Activated naive CD4-positive, alpha-beta T cell treated with anti-CD3 and anti-CD28 coated beads, Interleukin-2, amount 50 U/mL, for 24 hours (primary cell): Measurements from ENCODE around the gene LDLR.
A peak's percentile ranks its signal among the peaks of the same experiment; 100 is the strongest.
"Not testable (repeated sequence)": the region's sequence is repeated elsewhere in the genome, so short reads cannot be mapped to it uniquely, and the experiment has no call there.

ENCODE experiments used
- H3K27ac Mint-ChIP-seq: one replicate; pipeline ENCODE4 v1.8.0; 2021; ENCODE audit warnings: mild to moderate bottlenecking, mixed read lengths
- H3K27me3 Mint-ChIP-seq: one replicate; pipeline ENCODE4 v1.8.0; 2021; ENCODE audit warnings: mixed read lengths
- H3K36me3 Mint-ChIP-seq: one replicate; pipeline ENCODE4 v1.8.0; 2021; ENCODE audit warnings: mixed read lengths
- H3K4me1 Mint-ChIP-seq: one replicate; pipeline ENCODE4 v1.8.0; 2021; ENCODE audit warnings: mixed read lengths
- H3K4me3 Mint-ChIP-seq: one replicate; pipeline ENCODE4 v1.8.0; 2021; ENCODE audit warnings: mild to moderate bottlenecking, mixed read lengths
- H3K9me3 Mint-ChIP-seq: one replicate; pipeline ENCODE4 v1.8.0; 2021; ENCODE audit warnings: mixed read lengths

The LDLR gene

DNA sequence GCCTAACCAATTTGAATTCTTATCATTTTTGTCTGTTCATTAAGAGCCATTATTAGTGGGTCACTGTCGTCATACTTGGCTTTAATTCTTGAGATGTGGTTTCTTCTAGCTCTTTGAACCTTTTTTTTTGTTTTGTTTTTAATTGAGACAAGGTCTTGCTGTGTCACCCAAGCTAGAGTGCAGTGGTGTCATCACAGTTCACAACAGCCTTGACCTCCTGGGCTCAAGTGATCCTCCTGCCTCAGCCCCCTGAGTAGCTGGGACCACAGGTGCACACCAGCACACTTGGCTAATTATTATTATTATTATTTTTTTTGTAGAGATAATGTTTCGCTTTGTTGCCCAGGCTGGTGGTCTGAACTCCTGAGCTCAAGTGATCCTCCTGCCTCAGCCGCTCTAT lies 25.8 kb upstream of the LDLR start:
- Mint-ChIP-seq H3K9me3 (no peaks in the 10 kb centered on the region), H3K4me1 (no peaks in the 10 kb centered on the region), H3K4me3 (no peak overlapping the region), H3K27me3 (no peaks in the 10 kb centered on the region), H3K27ac (no peak overlapping the region), H3K36me3 (peaks cover 4% of the 10 kb centered on the region)

- Mint-ChIP-seq H3K36me3 (peaks cover 5% of the 10 kb centered on the region), H3K4me3 (no peak overlapping the region), H3K27ac (peak overlapping the region; percentile 61), H3K27me3 (no peaks in the 10 kb centered on the region), H3K4me1 (no peaks in the 10 kb centered on the region), H3K9me3 (no peaks in the 10 kb centered on the region)
These were observed 24.4 kb upstream of the LDLR start for GRCh38 chr19:11064831-11065303.

GRCh38 chr19:11066326-11066725 lies 22.9 kb upstream of the LDLR start:
- Mint-ChIP-seq H3K4me1 (no peaks in the 10 kb centered on the region), H3K9me3 (no peaks in the 10 kb centered on the region), H3K27ac (peak overlapping the region; percentile 51), H3K27me3 (no peaks in the 10 kb centered on the region), H3K4me3 (no peak overlapping the region), H3K36me3 (peaks cover 5% of the 10 kb centered on the region)

DNA sequence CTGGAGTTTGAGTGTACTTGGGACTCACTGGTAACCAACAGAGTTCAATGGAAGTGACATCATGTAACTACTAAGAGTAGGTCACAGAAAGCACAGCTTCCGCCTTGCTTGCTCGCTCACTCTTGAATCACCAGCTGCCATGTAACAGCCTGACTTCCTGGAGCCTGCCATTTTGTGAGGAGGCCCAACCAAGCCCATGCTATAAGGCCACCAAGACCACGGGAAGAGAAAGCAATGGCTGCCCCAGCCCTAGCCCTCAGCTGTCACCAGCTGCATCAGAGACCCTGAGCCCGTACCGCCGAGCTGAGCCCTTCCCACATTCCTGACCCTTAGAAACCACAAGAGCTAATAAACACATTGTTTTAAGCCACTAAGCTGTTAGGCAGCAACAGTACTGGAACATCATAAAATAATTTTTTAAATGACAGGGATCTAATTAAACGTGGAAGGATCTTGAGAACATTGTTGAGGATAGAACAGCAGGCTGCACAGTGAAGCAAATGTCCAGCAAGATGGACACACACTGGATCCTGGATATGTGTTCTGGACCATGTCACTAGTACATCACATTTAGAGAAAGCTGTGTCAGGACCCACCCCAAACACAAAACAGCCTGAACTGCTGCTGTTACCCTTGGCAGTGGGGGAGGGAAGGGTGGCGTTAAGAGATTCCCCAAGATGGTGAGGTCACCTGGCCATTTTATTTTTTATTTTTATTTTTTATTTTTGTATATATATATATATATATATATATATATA lies 21.7 kb upstream of the LDLR start:
- no peak overlapping the region for H3K27ac Mint-ChIP-seq
- H3K36me3 Mint-ChIP-seq = peaks cover 5% of the 10 kb centered on the region

GRCh38 chr19:11069561-11069960 lies 19.7 kb upstream of the LDLR start:
- peaks cover 5% of the 10 kb centered on the region for H3K36me3 Mint-ChIP-seq
- no peak overlapping the region for H3K4me3 Mint-ChIP-seq
- no peaks in the 10 kb centered on the region for H3K27me3 Mint-ChIP-seq
- H3K9me3 Mint-ChIP-seq = no peaks in the 10 kb centered on the region
- H3K27ac Mint-ChIP-seq = no peak overlapping the region
- H3K4me1 Mint-ChIP-seq = peaks cover 8% of the 10 kb centered on the region

More for the DNA sequence above, 21.7 kb upstream of the LDLR start:
- H3K4me3 Mint-ChIP-seq = no peak overlapping the region
- H3K9me3 Mint-ChIP-seq = no peaks in the 10 kb centered on the region
- H3K27me3 Mint-ChIP-seq = no peaks in the 10 kb centered on the region
- no peaks in the 10 kb centered on the region for H3K4me1 Mint-ChIP-seq

GRCh38 chr19:11070123-11070522 lies 19.1 kb upstream of the LDLR start:
- H3K9me3 Mint-ChIP-seq = no peaks in the 10 kb centered on the region
- H3K27ac Mint-ChIP-seq = no peak overlapping the region
- no peak overlapping the region for H3K4me3 Mint-ChIP-seq
- H3K27me3 Mint-ChIP-seq = no peaks in the 10 kb centered on the region
- H3K36me3 Mint-ChIP-seq = peaks cover 5% of the 10 kb centered on the region
- peaks cover 13% of the 10 kb centered on the region for H3K4me1 Mint-ChIP-seq

GRCh38 chr19:11073568-11073967 lies 15.7 kb upstream of the LDLR start:
- Mint-ChIP-seq H3K27me3 (no peaks in the 10 kb centered on the region), H3K4me1 (peaks cover 14% of the 10 kb centered on the region), H3K27ac (no peak overlapping the region), H3K36me3 (peaks cover 1% of the 10 kb centered on the region), H3K4me3 (no peak overlapping the region), H3K9me3 (no peaks in the 10 kb centered on the region)

- not testable (repeated sequence) for H3K27ac Mint-ChIP-seq, H3K36me3 Mint-ChIP-seq
These were observed 12.5 kb upstream of the LDLR start for GRCh38 chr19:11076792-11077191.

DNA sequence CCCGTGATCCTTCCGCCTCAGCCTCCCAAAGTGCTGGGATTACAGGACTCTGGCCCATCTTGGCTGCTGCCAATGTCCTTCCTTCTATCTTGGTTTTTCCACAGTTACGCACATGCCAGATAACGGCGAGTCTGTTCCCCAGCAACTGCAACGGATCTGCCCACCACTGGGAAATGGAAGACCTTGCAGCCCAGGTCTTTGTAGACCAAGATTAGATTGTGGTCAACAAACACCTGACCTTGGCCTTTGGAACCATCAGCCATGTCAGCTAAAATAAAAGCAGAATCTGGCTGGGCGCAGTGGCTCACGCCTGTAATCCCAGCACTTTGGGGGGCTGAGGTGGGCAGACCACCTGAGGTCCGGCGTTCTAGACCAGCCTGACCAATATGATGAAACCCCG lies 10.4 kb upstream of the LDLR start:
- H3K4me1 Mint-ChIP-seq = peaks cover 15% of the 10 kb centered on the region
- H3K9me3 Mint-ChIP-seq = no peaks in the 10 kb centered on the region
- H3K27ac Mint-ChIP-seq = no peak overlapping the region
- H3K4me3 Mint-ChIP-seq = no peak overlapping the region
- H3K36me3 Mint-ChIP-seq = no peaks in the 10 kb centered on the region
- H3K27me3 Mint-ChIP-seq = no peaks in the 10 kb centered on the region

More at GRCh38 chr19:11076792-11077191, 12.5 kb upstream of the LDLR start:
- H3K9me3 Mint-ChIP-seq, H3K4me3 Mint-ChIP-seq, H3K27me3 Mint-ChIP-seq: not testable (repeated sequence)
- peaks cover 14% of the 10 kb centered on the region for H3K4me1 Mint-ChIP-seq

DNA sequence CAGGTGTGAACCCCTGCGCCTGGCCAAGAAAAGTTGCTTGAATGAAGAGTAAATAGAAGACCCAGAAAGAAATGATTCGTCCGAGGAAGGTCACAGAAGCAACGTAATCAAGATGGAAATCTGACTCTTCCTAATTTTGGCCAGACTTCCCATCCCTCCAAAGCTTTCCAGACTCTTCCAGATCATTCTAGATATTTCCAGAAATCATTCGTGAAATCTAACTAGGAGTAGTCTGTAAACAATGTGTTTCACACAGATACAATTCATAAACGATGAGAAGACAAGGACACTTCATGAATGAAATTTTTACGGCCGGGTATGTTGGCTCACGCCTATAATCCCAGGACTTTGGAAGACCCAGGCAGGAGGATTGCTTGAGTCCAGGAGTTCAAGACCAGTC lies 9.3 kb upstream of the LDLR start:
- H3K4me1 Mint-ChIP-seq = peaks cover 11% of the 10 kb centered on the region
- H3K9me3 Mint-ChIP-seq = no peaks in the 10 kb centered on the region
- no peak overlapping the region for H3K27ac Mint-ChIP-seq
- H3K36me3 Mint-ChIP-seq = no peaks in the 10 kb centered on the region
- no peaks in the 10 kb centered on the region for H3K27me3 Mint-ChIP-seq
- no peak overlapping the region for H3K4me3 Mint-ChIP-seq

GRCh38 chr19:11087870-11088505 lies 1.3 kb upstream of the LDLR start:
- no peak overlapping the region for H3K4me3 Mint-ChIP-seq
- H3K27me3 Mint-ChIP-seq = no peaks in the 10 kb centered on the region
- H3K9me3 Mint-ChIP-seq = no peaks in the 10 kb centered on the region
- no peak overlapping the region for H3K27ac Mint-ChIP-seq
- H3K36me3 Mint-ChIP-seq = no peaks in the 10 kb centered on the region
- peaks cover 40% of the 10 kb centered on the region for H3K4me1 Mint-ChIP-seq

DNA sequence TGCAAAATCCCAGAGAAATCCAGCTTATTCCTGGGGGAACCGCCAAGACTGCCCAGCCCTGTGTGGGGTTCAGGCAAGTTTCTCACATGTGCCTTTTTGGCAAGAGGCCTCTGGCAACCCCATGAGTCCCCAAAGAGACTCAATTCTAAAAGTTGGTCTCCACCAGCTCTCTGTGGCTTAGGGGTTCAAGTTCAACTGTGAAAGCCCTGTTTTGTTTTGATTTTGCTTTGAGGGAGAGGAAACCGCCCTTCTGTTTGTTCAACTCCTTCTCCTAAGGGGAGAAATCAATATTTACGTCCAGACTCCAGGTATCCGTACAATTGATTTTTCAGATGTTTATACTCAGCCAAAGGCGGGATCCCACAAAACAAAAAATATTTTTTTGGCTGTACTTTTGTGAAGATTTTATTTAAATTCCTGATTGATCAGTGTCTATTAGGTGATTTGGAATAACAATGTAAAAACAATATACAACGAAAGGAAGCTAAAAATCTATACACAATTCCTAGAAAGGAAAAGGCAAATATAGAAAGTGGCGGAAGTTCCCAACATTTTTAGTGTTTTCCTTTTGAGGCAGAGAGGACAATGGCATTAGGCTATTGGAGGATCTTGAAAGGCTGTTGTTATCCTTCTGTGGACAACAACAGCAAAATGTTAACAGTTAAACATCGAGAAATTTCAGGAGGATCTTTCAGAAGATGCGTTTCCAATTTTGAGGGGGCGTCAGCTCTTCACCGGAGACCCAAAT lies 583 bp upstream of the LDLR start:
- Mint-ChIP-seq H3K4me1 (peaks cover 45% of the 10 kb centered on the region), H3K9me3 (no peaks in the 10 kb centered on the region), H3K36me3 (no peaks in the 10 kb centered on the region), H3K4me3 (peak overlapping the region; percentile 93), H3K27ac (peak overlapping the region; percentile 95), H3K27me3 (no peaks in the 10 kb centered on the region)

DNA sequence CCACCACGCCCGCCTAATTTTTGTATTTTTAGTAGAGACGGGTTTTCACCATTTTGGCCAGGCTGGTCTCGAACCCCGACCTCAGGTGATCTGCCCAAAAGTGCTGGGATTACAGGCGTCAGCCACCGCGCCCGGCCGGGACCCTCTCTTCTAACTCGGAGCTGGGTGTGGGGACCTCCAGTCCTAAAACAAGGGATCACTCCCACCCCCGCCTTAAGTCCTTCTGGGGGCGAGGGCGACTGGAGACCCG lies 676 bp downstream of the LDLR start:
- not testable (repeated sequence) for H3K27me3 Mint-ChIP-seq, H3K36me3 Mint-ChIP-seq, H3K9me3 Mint-ChIP-seq
- peak overlapping the region; percentile 93 for H3K4me3 Mint-ChIP-seq
- H3K4me1 Mint-ChIP-seq = peaks cover 46% of the 10 kb centered on the region
- peak overlapping the region; percentile 95 for H3K27ac Mint-ChIP-seq

- Mint-ChIP-seq H3K4me3 (peak overlapping the region; percentile 93), H3K36me3 (peaks cover 2% of the 10 kb centered on the region), H3K9me3 (no peaks in the 10 kb centered on the region), H3K27ac (peak overlapping the region; percentile 89), H3K27me3 (no peaks in the 10 kb centered on the region), H3K4me1 (peaks cover 47% of the 10 kb centered on the region)
These were observed 1.2 kb downstream of the LDLR start for GRCh38 chr19:11090264-11090996.

DNA sequence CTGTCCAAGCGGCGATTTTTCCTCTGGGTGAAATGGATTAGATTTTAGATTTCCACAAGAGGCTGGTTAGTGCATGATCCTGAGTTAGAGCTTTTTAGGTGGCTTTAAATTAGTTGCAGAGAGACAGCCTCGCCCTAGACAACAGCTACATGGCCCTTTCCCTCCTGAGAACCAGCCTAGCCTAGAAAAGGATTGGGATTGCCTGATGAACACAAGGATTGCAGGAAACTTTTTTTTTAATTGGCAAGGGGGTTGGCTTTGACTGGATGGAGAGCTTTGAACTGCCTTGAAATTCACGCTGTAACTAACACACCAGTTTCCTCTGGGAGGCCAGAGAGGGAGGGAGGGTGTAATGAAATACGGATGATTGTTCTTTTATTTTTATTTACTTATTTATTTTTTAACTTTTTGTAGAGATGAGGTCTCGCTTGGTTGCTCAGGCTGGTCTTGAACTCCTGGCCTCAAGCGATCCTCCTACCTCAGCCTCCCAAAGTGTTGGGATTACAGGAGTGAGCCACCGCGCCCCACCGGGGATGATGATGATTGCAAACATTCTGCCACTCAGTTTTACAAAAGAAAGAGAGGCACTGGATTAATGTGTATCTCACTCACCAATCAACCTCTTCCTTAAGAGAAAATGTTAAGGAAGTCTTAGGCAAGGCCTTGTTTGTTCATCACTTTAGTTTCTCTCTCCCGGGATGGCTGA lies 1.9 kb downstream of the LDLR start:
- peaks cover under 1% of the 10 kb centered on the region for H3K9me3 Mint-ChIP-seq
- H3K27ac Mint-ChIP-seq = peak overlapping the region; percentile 89
- H3K36me3 Mint-ChIP-seq = peaks cover 2% of the 10 kb centered on the region
- no peaks in the 10 kb centered on the region for H3K27me3 Mint-ChIP-seq
- H3K4me1 Mint-ChIP-seq = peaks cover 53% of the 10 kb centered on the region
- peak overlapping the region; percentile 93 for H3K4me3 Mint-ChIP-seq
